Dendritic cell treated with granulocyte-macrophage colony-stimulating factor and Interleukin-4, amounts not matched to agents 40 ng/mL and 50 ng/mL, for 4 days (primary cell): ENCODE data around the gene OR5H15.
"Not testable (repeated sequence)": the region's sequence is repeated elsewhere in the genome, so short reads cannot be mapped to it uniquely, and the experiment has no call there.

Experiments used
- H3K27ac Mint-ChIP-seq: one replicate; pipeline ENCODE4 v1.8.0; 2022; ENCODE audit warnings: mild to moderate bottlenecking, mixed read lengths
- H3K27me3 Mint-ChIP-seq: one replicate; pipeline ENCODE4 v1.8.0; 2022; ENCODE audit warnings: mild to moderate bottlenecking, mixed read lengths
- H3K36me3 Mint-ChIP-seq: one replicate; pipeline ENCODE4 v1.8.0; 2022; ENCODE audit warnings: low read depth, mixed read lengths
- H3K4me1 Mint-ChIP-seq: one replicate; pipeline ENCODE4 v1.8.0; 2022; ENCODE audit warnings: low read depth, mixed read lengths
- H3K4me3 Mint-ChIP-seq: one replicate; pipeline ENCODE4 v1.8.0; 2022; ENCODE audit warnings: mild to moderate bottlenecking, moderate library complexity, mixed read lengths
- H3K9me3 Mint-ChIP-seq: one replicate; pipeline ENCODE4 v1.8.0; 2022; ENCODE audit warnings: mixed read lengths
- intact Hi-C: fragments of 100-400 bp; cut with micrococcal nuclease; formaldehyde crosslinking; loops from one replicate; pipeline ENCODE4 v1.15.0; 2022

OR5H15 gene

DNA sequence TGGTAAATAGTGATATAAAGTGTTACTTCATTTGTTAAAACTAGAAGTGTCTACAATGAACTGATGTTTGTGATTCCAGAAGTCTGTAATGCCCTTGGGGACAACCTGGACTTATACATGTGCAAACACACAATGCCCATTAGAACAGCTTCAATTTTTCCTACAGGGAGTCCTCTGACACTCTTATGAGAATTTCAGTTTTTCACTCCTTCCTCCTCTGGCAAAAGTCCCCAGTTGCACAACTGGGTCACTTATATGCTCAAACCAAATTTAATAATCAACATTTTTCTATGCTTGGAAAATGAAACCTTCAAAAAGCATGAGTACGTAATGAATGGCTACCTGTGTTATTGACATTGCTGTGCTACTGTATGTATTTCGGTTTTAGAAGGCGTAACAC is at the start of gene OR5H15:
Gene OR5H15, plus strand, starts transcription at position 301 of the 400 bp plus-strand sequence. CDS start 2,004 bp downstream, outside the sequence.
- Mint-ChIP-seq H3K4me3 (no peak within 1 kb of the TSS), H3K4me1 (peaks cover 12% of the 10 kb centered on the region), H3K27ac (no peak within 1 kb of the TSS), H3K9me3 (peaks cover 11% of the 10 kb centered on the region), H3K27me3 (no peaks in the 10 kb centered on the region), H3K36me3 (no peaks in the 10 kb centered on the region)
- intact Hi-C loops, result no loop called here

DNA sequence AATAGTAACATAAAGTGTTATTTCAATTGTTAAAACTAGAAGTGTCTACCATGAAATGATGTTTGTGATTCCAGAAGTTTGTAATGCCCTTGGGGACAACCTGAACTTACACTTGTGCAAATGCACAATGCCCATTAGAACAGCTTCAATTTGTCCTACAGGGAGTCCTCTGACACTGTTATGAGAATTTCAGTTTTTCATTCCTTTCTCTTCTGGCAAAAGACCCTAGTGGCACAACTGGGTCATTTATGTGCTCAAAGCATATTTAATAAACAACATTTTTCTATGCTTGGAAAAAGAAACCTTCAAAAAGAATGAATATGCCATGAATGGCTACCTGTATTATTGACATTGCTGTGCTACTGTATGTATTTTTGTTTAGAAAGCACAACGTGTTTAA is 36.1 kb upstream of the OR5H15 start, which contains the start of gene OR5H1:
Gene OR5H1, plus strand, starts transcription at position 301 of the 400 bp plus-strand sequence. CDS start 1,977 bp downstream, outside the sequence.
- Mint-ChIP-seq H3K4me1 (no peaks in the 10 kb centered on the region), H3K27me3 (no peaks in the 10 kb centered on the region), H3K36me3 (no peaks in the 10 kb centered on the region), H3K27ac (no peak within 1 kb of the TSS), H3K9me3 (peaks cover 14% of the 10 kb centered on the region), H3K4me3 (no peak within 1 kb of the TSS)
- intact Hi-C loops, result no loop called here

DNA sequence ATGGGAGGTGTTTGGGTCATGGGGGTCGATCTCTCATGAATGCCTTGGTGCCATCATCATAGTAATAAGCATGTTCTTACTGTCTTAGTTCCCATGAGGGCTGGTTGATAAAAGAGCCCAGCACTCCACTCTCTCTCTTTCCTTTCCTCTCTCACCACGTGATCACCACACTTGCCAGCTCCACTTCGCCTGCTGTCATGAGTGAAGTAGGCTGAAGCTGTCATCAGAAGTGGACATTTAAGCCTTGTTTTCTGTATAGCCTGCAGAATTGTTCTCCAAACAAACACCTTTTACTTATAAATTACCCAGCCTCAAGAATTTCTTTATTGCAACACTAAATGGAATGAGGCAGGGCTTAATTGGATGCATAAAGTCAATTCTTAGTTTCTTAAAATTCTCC is 29.9 kb upstream of the OR5H15 start:
- H3K27me3 Mint-ChIP-seq, result no peaks in the 10 kb centered on the region
- no peak overlapping the region for H3K27ac Mint-ChIP-seq
- no peaks in the 10 kb centered on the region for H3K9me3 Mint-ChIP-seq
- intact Hi-C loops, result no loop called here
- H3K36me3 Mint-ChIP-seq, result no peaks in the 10 kb centered on the region
- H3K4me1 Mint-ChIP-seq, result no peaks in the 10 kb centered on the region
- H3K4me3 Mint-ChIP-seq, result no peak overlapping the region

DNA sequence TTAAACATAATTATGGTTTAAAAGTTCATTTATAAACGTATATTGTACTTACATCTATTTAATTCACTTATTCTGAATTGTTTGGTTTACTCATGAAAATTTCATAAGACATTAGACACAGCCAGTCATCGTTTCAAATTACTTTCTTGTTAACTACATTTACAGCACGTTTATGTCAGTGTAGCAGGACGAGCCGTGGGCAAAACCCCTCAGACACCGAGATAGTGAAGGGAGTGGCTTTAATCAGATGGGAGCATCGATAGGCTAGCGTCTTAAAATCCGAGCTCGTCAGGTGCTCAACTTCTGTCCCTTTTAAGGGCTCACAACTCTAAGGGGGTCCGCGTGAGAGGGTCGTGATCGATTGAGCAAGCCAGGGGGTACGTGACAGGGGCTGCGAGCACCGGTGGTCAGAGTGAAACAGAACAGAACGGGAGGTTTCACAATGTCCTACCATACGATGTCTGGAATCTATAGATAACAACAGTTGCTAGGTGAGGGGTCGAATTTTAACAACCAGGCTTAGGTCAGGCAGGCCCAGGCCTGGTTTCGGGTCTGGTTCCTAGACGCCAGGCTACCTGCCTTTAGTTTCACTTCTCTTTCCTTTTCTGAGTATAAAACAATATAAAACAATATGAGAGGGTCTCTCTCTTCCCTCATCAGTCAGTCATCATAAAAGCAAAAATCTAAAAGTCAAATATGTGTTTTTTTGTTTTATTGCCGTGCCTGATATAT is 28.5 kb upstream of the OR5H15 start:
- H3K9me3 Mint-ChIP-seq, H3K36me3 Mint-ChIP-seq, intact Hi-C loops: not testable (repeated sequence)

DNA sequence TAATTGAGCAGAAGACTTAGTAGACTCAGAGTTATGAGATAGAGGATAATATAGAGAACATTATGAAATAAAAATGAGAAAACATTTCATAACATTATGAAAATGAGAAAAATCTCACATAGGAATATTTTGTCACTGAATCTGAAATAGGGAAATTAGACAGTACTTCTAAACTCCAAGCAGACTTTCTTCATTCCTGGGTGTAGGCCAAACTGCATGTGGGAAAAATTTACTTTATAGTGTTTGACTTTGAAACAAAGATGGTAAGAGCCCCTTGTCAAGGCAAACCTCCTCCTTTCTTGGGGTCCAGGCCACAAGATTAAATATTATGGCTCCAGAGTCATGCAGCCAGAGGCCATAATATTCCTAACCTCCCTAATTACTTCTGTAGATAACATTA is 26.0 kb upstream of the OR5H15 start:
- H3K27ac Mint-ChIP-seq, result no peak overlapping the region
- no peaks in the 10 kb centered on the region for H3K9me3 Mint-ChIP-seq
- H3K4me1 Mint-ChIP-seq, result no peaks in the 10 kb centered on the region
- H3K4me3 Mint-ChIP-seq, result no peak overlapping the region
- intact Hi-C loops, result no loop called here
- no peaks in the 10 kb centered on the region for H3K36me3 Mint-ChIP-seq
- H3K27me3 Mint-ChIP-seq, result no peaks in the 10 kb centered on the region

More for the DNA sequence above, 28.5 kb upstream of the OR5H15 start:
- not testable (repeated sequence) for H3K27me3 Mint-ChIP-seq, H3K4me1 Mint-ChIP-seq, H3K4me3 Mint-ChIP-seq, H3K27ac Mint-ChIP-seq

- no peak within 1 kb of the TSS for H3K27ac Mint-ChIP-seq
Measured at GRCh38 chr3:98147179-98147578, 19.3 kb upstream of the OR5H15 start, which contains the start of gene OR5H14. OR5H14 (plus strand) TSS chr3:98147479; CDS start chr3:98149386, 1,907 bp downstream.

DNA sequence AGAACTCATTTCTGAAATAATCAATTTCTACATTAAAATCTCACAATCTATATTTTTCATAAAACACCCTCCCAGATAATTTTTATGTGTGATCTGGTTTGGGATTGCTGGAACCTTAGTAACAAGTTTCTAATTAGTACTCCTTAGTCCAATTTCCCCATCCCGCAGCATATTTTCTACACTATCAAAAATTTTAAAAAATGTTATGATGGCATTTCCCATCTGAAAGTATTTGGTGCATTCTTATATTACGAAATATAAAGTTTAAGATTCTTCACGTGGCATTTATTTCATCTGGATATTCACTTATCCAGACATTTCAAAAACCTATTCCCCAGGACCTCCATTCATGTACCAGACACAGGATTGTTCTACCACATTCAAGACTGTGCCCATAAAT is 17.7 kb upstream of the OR5H15 start:
- H3K9me3 Mint-ChIP-seq, result no peaks in the 10 kb centered on the region
- intact Hi-C loops, result no loop called here
- H3K36me3 Mint-ChIP-seq, result no peaks in the 10 kb centered on the region
- H3K4me1 Mint-ChIP-seq, result no peaks in the 10 kb centered on the region
- no peaks in the 10 kb centered on the region for H3K27me3 Mint-ChIP-seq
- no peak overlapping the region for H3K4me3 Mint-ChIP-seq
- H3K27ac Mint-ChIP-seq, result no peak overlapping the region

More at GRCh38 chr3:98147179-98147578, 19.3 kb upstream of the OR5H15 start, which contains the start of gene OR5H14:
- intact Hi-C loops, result no loop called here
- H3K4me3 Mint-ChIP-seq, result no peak within 1 kb of the TSS
- no peaks in the 10 kb centered on the region for H3K4me1 Mint-ChIP-seq
- no peaks in the 10 kb centered on the region for H3K27me3 Mint-ChIP-seq
- no peaks in the 10 kb centered on the region for H3K36me3 Mint-ChIP-seq
- no peaks in the 10 kb centered on the region for H3K9me3 Mint-ChIP-seq

DNA sequence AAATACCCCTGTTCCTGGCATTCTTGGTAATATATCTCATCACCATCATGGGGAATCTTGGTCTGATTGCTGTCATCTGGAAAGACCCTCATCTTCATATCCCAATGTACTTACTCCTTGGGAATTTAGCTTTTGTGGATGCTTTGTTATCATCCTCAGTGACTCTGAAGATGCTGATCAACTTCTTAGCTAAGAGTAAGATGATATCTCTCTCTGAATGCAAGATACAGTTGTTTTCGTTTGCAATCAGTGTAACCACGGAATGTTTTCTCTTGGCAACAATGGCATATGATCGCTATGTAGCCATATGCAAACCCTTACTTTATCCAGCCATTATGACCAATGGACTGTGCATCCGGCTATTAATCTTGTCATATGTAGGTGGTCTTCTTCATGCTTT is 17.0 kb upstream of the OR5H15 start:
- H3K27ac Mint-ChIP-seq, H3K27me3 Mint-ChIP-seq, H3K9me3 Mint-ChIP-seq, H3K4me3 Mint-ChIP-seq, H3K36me3 Mint-ChIP-seq, H3K4me1 Mint-ChIP-seq, intact Hi-C loops: not testable (repeated sequence)

DNA sequence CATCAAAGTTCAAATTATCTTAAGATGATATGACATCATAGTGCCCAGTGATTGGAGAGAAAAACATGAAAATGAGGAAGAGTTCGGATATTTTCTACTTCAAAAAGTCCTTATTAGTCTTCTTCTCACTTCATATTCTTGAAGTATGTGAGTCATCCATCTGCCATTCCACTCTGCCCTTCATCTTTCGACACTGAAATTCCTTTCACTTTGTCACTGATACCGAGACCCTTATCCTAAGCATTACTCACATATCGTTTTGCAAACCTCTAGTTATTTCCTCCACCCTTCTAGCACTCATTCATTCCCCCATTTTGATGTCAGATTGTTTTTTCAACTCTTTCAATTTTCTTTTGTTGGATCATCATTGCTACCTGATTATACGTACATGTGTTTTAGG is 15.3 kb upstream of the OR5H15 start:
- no peaks in the 10 kb centered on the region for H3K9me3 Mint-ChIP-seq
- H3K27me3 Mint-ChIP-seq, result no peaks in the 10 kb centered on the region
- H3K4me1 Mint-ChIP-seq, result no peaks in the 10 kb centered on the region
- no peak overlapping the region for H3K4me3 Mint-ChIP-seq
- intact Hi-C loops, result no loop called here
- H3K36me3 Mint-ChIP-seq, result no peaks in the 10 kb centered on the region
- H3K27ac Mint-ChIP-seq, result no peak overlapping the region

DNA sequence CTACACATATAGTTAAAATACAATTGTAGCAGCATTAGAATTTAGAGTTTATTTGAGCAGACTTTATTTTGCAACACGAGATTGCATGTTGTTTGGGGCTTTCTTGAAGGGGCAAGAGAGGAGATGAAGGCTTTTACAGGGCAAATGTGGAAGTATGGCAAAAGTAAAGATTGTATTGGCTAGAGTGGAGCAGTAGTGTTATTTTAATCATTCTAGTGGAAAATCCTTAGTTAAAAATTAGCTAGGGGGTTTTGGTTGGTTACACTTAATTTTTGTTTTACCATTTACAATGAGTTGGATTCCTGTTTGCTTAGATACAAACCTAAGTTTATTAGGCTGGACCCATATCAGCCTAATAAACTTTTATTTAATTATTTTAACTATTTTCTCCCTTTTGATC is 4.6 kb downstream of the OR5H15 start:
- Mint-ChIP-seq H3K9me3 (peaks cover 20% of the 10 kb centered on the region), H3K36me3 (no peaks in the 10 kb centered on the region), H3K27ac (no peak overlapping the region), H3K27me3 (no peaks in the 10 kb centered on the region), H3K4me3 (no peak overlapping the region), H3K4me1 (peaks cover 7% of the 10 kb centered on the region)
- intact Hi-C loops, result no loop called here

DNA sequence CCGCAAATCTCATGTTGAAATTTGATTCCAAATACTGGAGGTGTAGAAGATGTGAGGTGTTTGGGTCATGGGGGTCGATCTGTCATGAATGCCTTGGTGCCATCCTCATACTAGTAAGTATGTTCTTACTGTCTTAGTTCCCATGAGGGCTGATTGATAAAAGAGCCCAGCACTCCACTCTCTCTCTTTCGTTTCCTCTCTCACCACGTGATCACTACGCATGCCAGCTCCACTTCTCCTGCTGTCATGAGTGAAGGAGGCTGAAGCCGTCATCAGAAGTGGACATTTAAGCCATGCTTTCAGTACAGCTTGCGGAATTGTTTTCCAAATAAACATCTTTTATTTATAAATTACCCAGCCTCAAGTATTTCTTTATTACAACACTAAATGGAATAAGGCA is 6.1 kb downstream of the OR5H15 start:
- Mint-ChIP-seq H3K4me1 (peaks cover 7% of the 10 kb centered on the region), H3K27me3 (no peaks in the 10 kb centered on the region), H3K4me3 (no peak overlapping the region), H3K36me3 (no peaks in the 10 kb centered on the region), H3K27ac (no peak overlapping the region), H3K9me3 (peaks cover 20% of the 10 kb centered on the region)
- intact Hi-C loops, result no loop called here

- peaks cover 6% of the 10 kb centered on the region for H3K4me1 Mint-ChIP-seq
- H3K36me3 Mint-ChIP-seq, result no peaks in the 10 kb centered on the region
- intact Hi-C loops, result no loop called here
- no peak overlapping the region for H3K27ac Mint-ChIP-seq
- H3K4me3 Mint-ChIP-seq, result no peak overlapping the region
- no peaks in the 10 kb centered on the region for H3K27me3 Mint-ChIP-seq
- peaks cover 3% of the 10 kb centered on the region for H3K9me3 Mint-ChIP-seq
Measured at GRCh38 chr3:98180319-98180890, 13.9 kb downstream of the OR5H15 start.

DNA sequence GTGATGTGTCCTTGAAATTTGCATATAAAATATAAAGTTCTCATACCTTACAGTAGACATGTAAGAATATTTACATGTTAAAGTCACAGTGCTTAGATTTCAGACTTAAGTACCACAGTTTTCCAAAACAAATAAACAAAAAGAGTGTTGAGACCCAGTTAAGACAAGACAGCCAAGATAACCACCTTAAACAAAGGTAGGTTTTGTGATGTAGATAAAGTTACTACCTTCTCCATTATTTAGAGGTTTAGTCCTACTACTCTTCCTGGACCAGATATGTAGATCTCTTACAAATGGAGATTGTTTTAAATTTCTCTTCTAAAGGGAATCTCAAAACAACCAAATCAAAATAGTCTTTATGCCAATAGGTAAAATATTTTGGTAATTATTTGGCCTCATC is 15.7 kb downstream of the OR5H15 start:
- Mint-ChIP-seq H3K9me3 (no peaks in the 10 kb centered on the region), H3K4me1 (peaks cover 6% of the 10 kb centered on the region), H3K36me3 (no peaks in the 10 kb centered on the region), H3K27ac (no peak overlapping the region), H3K27me3 (no peaks in the 10 kb centered on the region), H3K4me3 (no peak overlapping the region)
- intact Hi-C loops, result no loop called here

- peaks cover 9% of the 10 kb centered on the region for H3K4me1 Mint-ChIP-seq
- no peak overlapping the region for H3K27ac Mint-ChIP-seq
- intact Hi-C loops, result loop anchor here (5.0 kb wide), 2 partner anchors 143 to 147 kb away; no protein-coding TSS in a partner anchor
- H3K36me3 Mint-ChIP-seq, result no peaks in the 10 kb centered on the region
- H3K4me3 Mint-ChIP-seq, result no peak overlapping the region
- H3K27me3 Mint-ChIP-seq, result no peaks in the 10 kb centered on the region
- H3K9me3 Mint-ChIP-seq, result no peaks in the 10 kb centered on the region
Measured at GRCh38 chr3:98185180-98185579, 18.7 kb downstream of the OR5H15 start.
